ENCODE measurements around the gene HEG1.
A peak's percentile ranks its signal among the peaks of the same experiment; 100 is the strongest.
"Not testable (repeated sequence)": the region's sequence is repeated elsewhere in the genome, so short reads cannot be mapped to it uniquely, and the experiment has no call there.

HEG1 gene, protein sequence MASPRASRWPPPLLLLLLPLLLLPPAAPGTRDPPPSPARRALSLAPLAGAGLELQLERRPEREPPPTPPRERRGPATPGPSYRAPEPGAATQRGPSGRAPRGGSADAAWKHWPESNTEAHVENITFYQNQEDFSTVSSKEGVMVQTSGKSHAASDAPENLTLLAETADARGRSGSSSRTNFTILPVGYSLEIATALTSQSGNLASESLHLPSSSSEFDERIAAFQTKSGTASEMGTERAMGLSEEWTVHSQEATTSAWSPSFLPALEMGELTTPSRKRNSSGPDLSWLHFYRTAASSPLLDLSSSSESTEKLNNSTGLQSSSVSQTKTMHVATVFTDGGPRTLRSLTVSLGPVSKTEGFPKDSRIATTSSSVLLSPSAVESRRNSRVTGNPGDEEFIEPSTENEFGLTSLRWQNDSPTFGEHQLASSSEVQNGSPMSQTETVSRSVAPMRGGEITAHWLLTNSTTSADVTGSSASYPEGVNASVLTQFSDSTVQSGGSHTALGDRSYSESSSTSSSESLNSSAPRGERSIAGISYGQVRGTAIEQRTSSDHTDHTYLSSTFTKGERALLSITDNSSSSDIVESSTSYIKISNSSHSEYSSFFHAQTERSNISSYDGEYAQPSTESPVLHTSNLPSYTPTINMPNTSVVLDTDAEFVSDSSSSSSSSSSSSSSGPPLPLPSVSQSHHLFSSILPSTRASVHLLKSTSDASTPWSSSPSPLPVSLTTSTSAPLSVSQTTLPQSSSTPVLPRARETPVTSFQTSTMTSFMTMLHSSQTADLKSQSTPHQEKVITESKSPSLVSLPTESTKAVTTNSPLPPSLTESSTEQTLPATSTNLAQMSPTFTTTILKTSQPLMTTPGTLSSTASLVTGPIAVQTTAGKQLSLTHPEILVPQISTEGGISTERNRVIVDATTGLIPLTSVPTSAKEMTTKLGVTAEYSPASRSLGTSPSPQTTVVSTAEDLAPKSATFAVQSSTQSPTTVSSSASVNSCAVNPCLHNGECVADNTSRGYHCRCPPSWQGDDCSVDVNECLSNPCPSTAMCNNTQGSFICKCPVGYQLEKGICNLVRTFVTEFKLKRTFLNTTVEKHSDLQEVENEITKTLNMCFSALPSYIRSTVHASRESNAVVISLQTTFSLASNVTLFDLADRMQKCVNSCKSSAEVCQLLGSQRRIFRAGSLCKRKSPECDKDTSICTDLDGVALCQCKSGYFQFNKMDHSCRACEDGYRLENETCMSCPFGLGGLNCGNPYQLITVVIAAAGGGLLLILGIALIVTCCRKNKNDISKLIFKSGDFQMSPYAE (N-terminal part only)

DNA sequence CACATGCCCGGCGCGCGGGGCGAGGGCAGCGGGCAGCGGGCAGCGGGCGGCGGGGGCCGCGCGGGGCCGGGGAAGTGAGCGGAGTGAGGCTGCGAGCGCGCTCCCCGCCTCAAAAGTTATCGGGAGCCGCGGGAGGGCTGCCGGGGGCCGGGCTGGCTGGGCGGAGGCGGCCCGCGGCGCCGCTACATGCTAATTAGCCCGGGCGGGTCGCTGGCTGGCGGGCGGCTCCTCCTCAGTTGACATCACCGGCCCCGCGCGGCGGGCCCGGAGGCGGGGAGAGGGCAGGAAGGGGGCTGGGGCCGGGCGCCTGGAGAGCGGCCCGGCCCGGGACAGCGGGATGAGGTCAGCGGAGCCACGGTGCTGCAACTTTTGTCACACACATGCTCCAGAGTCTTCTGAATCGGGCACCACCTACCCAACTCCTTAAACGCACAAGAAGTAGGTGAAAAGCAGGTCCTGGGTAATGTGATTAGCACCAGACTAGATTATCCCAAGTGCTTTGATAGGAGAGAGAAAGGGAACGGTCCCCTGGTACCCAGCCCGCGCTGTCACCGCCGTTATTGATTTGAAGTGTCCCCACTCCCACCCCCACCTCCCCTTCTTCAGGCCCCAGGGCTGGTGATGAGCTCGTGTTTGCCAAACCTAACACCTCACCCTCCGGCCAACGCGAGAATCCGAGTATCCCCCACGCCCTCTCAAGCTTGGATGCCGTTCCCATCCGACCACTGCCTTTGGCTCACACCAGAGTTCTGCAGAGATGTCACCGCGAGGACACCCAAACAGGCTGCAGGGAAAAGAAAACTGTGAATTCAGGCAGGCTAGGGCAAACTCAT, at the start of gene HEG1:
Gene HEG1, minus strand, starts transcription at position 85 of the 833 bp plus-strand sequence. CDS start 107 bp downstream, outside the sequence.
- peak; percentile 53 to 72 for DNase-seq (ENCODE audit: low read depth in 2 of 2)

DNA sequence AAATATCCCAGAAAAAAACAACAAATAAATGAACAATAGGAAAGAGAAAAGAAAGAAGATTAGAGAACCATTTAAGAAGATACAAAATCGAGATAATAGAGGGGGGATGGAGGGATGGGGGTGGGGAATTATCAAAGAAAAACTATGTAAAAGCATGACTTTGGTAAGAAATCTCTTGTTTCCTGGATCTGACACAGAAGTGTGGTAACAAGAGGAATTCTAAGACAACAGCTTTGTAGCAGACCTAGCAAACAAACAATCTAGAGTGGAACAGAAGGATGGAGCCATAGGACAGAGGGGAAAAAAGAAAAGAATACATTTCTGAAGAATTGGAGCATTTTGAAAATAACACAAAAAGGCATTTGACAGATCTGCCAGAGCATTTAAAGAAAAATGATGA, 49.3 kb upstream of the HEG1 start:
- DNase-seq (ENCODE audit: low read depth in 2 of 2): no peak

DNA sequence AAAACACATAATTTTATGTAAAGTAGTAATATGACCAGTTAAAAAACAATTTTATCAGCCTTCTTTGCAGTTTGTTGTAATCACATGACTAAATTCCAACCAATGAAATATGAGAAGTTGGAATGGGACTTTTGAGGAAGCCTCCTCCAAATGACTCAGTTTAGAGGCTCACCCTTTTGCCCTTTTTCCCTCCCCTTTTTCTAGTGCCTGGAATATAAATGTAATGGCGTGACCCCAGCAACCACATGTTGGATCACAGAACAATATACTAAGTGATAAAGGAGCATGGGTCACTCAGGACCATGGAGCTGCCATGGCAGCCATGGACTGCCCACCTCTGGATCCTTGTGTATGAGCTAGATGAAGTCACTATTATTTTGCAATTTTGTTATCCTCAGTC, 48.8 kb upstream of the HEG1 start:
- DNase-seq (ENCODE audit: low read depth in 2 of 2): no peak

DNA sequence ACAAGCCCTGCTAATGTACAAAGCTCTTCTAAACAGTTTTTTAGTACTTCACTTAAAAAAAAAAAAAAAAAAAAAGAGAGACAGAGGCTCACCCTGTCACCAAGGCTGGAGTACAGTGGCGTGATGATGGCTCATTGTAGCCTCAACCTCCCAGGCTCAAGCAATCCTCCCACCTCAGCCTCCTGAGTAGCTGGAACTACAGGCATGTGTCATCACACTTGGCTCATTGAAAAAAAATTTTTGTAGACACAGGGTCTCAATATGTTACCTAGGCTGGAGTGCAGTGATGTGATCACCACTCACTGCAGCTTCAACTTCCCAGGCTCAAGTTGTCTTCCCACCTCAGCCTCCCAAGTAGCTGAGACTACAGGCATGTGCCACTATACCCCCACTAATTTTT, 47.6 kb upstream of the HEG1 start:
- DNase-seq (ENCODE audit: low read depth in 2 of 2): no peak

DNA sequence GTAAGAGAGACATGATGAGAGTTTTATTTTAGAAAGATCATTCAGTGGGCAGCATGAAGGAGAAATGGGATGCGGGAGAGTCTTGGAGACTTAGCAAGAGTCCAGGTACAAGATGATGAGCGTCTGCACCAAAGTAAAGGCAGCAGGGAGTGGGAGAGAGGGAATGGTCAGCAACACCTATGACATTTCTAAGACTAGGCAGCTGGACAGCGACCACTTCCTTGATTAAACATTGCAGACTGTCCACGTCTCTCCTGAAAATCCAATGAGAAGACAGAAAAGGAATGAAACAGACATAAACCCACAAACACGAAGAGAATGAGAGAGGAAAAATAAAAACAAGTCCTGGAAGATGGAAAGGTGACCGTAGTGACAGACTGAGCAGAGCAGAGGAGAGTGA, 46.7 kb upstream of the HEG1 start:
- no peak for DNase-seq (ENCODE audit: low read depth in 2 of 2)

DNA sequence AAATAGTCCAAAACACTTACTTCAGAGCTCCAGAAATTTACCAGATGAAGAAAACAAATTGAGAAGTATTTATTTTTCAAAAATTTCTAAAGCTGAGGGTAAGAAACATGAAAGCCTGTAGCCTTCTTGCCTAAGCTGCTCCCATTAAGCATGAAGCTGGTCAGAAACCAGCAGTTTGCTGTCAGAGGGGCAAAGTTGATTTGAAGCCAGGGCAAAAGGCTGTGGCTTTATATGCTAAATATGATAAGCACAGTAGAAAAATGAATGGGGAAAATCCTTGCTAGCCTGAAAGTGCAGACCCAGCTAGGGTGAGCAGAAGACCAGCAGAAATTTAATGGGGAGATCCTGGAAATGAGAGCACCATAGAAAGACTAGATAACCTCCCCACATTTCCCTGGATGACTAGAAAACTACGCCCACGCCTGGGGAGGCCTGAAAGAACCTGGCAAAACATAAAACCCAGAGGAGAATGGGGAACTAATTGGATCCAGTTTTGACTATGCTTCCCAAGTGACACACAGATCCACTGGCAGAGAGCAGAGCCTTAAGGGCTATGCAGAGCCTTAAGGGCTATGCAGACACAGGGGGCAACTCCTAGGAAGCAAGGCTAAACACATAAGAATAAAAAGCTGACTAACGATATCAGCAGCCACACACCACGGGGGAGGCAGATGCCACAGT, 43.0 kb upstream of the HEG1 start:
- no peak for DNase-seq (ENCODE audit: low read depth in 2 of 2)

DNA sequence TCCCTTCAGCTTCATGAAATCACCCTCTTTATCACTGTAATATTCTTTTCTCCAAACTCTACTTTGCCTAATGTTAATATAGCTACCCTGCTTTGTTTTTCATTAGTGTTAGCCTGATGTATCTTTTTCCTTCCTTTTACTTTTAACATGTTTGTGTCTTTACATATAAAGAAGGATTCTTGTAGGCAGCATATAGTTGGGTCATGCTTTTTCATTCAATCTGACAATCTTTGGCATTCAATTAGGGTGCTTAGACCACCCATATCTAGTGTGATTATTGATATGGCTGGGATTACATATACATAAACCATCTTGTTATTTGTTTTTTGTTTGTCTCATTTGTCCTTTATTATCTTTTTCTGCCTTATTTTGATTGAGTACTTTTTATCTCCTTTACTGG, 34.9 kb upstream of the HEG1 start:
- DNase-seq (ENCODE audit: low read depth in 2 of 2): no peak

DNA sequence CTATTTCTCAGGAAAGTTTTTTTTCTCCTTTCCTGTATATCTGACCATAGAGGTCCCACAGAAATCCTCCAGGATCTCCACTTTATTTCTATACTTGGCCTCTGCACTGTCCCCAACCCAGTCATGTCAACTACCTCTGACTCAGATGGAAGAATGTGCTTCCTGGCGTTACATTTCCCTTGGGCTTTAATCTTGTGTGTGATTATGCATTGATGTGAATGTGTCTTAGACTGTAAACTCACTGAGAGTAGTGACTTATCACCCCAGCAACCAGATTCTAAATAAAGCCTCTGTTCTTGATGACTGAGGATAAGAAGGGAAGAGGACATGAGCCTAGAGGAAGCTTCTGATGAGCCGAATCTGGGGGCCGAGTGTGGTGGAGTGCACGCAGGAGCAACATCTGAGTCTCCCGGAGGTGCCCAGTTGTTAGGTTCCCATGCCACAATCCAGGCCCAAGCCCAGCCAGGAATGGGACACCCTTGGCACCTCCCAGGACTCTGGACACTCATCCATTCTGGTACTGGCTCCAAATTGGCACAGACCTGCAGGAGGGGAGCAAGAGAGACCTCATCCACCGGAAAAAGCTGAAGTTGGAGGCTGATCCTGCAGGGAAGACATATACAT, 32.1 kb upstream of the HEG1 start:
- DNase-seq (ENCODE audit: low read depth in 2 of 2): no peak

DNA sequence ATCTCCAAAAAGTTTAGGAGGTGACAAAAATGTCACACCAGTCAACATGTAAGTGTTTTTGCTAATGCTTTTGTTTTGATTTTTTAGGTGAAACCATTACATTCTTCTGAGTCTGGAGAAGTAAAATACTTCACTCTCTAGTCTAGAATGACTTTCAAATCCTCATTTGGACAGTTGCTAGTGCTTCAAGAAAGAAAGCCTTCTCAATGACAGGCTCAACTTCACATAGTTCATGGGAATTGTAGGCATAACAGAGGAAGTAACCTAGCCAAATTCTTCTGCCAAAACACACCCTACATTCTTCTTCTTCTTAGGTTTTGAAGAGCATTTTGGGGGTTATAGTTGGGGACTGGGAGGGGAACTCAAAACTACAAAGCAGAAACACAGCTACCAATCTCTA, 29.4 kb upstream of the HEG1 start:
- no peak for DNase-seq (ENCODE audit: low read depth in 2 of 2)

DNA sequence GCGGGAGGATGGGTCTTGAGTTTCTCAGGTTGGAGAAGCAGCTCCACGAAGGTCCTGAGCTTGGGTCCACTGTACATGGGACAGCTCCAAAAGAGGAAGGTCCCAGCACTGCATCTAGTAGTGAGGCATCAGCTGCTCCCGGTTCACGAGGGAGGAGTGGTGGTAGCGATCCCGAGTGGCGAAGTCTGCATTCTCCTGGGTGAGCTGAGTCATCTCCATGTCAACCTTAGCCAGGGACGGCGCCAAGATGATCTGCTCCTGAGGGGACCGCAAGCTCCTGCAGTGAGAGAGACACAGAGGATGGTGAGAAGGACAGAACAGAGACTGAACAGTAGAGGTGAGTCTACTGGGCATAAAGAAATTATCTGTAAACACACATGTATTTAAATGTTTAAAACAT, 28.0 kb upstream of the HEG1 start:
- no peak for DNase-seq (ENCODE audit: low read depth in 2 of 2)

DNA sequence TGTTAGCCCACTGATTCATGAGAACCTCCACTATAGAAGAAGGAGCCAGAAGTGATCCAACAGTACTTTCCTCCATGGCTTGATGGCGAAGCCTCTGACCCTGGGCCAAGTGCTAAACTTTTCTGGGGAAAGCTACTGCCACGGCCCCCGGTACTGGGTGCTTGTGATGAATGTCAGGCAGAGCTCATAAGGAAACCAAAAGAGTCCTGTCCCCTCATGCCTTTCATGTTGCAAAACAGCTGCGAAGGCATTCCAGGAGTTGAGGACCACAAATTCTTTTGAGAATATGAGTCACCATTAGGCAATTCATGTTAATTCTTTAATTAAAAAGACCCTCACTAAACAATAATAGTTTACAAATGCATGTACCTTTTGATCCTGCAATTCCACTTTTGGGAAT, 26.5 kb upstream of the HEG1 start:
- DNase-seq (ENCODE audit: low read depth in 2 of 2): not testable (repeated sequence)

DNA sequence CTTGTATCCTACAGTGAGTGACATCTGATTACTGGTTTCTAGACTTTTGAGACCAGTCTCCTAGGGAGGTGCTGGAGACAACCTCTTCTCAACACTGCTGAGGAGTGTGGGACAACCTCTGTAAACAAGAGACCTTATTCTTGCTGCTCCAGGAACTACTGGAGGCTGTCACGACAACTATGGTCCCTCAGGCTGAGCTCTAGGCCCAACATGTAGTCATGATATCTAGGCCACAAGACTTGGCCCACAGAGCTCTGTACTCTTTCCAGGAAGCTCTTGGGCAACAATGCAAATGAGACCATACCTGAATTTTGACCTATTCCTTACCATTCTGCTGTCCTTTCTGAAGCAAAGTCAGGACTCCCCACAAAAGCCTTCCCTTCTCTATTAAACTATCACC, 24.3 kb upstream of the HEG1 start:
- DNase-seq (ENCODE audit: low read depth in 2 of 2): no peak

DNA sequence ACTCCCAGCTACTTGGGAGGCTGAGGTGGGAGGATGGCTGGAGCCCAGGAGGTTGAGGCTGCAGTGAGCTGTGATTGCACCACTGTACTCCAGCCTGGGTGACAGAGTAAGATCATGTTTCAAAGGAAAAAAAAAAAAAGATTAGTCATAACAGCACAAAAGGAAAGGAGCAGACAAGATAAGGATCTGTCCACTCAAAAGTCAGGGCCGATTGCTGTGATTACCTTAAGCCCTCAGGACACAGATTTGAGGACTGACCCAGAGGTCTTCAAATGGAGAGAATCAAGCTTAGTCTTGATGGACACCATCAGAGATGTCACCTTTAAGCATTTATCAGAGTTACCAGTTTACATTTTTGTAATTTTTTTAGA, 23.9 kb upstream of the HEG1 start:
- no peak for DNase-seq (ENCODE audit: low read depth in 2 of 2)

DNA sequence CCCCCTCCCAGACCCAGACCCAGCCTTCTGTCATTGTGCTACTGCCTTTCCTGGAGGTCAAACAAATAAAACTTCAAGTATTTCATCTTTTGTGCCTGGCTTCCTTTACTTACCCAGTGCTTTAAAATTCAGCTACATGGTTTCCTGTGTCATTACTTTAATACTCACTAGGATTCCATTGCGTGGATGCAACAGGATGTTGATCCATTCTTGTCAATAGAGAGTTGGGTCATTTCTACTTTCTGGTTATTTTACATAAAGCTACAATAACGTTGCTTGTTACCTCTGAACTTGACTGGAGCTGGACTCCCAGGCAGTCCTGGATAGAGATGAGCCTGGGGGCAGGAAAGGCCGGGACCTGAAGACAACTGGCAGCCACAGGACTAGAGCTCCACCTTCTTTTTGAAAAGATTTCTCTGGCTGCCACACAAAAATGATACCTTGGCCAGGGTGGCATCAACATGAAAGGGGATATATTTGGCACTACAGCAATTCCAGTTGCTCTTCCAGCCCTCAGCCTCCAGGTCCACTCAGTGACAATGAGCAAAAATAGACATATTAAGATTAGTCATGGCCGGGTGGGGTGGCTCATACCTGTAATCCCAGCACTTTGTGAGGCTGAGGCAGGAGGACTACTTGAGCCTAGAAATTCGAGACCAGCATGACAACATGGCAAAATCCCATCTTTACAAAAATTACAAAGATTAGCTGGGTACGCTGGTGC, 23.3 kb upstream of the HEG1 start:
- no peak for DNase-seq (ENCODE audit: low read depth in 2 of 2)

DNA sequence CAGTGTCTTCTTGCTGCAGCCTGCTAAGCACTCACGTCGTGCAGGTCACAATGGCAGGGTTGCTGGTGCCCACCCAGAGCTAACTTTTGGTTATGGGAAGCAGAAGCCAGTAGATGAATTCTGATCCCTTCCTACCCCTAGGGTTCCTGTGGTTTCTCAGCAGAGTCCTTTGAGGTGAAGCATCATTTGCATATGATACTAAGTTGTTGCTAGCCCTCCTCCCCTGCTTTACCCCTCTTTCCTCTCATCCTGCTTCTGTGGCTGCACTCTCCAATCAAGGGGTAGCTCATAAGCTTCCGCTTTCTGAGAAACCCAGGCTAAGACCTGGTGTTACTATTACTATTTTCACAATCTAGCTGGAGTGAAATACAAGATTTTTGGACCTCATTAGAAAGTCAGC, 22.1 kb upstream of the HEG1 start:
- no peak for DNase-seq (ENCODE audit: low read depth in 2 of 2)

DNA sequence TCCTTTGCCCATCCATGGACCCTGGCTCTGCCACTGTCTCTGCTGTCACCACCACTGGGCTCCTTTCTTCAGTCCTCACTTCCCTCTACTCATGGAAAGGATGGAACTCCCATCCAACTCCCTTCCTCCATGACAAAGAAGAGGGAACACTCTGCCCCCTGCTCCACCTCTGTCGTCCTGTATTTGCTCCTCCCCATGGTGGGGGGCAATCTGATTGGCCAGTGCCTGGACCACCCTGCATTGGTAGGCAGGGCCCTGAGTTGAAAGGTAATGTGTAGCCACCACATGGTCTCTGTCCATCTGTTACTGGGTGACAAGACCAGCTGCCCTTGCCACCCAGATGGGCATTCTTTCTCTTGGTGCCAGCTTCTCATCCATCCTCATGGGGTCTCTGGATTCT, 20.7 kb upstream of the HEG1 start:
- DNase-seq (ENCODE audit: low read depth in 2 of 2): no peak

DNA sequence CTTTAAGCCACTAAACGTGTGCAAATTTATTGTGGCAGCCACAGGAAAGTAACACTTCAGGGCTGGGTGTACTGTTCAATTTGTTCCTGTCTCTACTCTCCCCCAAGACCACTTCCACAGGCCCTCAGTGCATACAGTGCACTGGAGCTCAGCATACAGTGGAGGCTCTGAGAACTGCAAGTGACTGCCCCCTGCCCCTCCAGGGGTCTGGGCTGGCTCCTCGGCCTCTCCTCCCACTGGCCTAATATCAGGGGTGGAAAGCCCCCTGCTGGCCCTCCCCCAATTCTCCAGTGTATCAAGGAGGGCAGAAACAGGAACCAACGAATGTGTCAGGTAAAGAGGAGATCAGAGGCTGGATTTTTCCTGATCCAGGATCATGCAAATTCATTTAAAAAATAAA, 19.9 kb upstream of the HEG1 start:
- DNase-seq (ENCODE audit: low read depth in 2 of 2): no peak

DNA sequence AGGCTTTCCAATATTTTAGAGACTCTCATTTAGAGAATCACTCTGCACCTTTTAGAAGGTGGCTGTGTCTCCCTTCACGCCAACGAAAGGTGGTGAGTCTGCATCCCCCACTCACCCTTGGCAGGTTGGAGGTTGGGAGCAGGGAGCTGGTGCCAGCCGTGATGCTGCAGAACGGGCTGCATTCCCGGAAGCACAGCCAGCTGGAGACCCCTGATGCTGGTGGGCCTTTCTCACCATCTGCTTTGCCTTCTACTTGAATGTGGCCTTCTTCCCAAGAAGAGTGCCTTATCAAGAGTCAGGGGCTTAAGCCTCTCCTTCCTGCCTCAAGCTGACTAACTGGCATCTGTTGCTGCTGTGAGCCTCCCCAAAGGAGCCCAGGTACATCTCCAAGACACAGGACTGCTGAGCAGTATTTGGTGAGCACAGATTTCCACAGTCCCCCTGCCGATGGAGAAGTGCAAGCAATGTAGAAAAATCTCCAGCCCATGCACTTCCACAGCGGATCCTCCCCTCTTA, 17.7 kb upstream of the HEG1 start:
- no peak for DNase-seq (ENCODE audit: low read depth in 2 of 2)

DNA sequence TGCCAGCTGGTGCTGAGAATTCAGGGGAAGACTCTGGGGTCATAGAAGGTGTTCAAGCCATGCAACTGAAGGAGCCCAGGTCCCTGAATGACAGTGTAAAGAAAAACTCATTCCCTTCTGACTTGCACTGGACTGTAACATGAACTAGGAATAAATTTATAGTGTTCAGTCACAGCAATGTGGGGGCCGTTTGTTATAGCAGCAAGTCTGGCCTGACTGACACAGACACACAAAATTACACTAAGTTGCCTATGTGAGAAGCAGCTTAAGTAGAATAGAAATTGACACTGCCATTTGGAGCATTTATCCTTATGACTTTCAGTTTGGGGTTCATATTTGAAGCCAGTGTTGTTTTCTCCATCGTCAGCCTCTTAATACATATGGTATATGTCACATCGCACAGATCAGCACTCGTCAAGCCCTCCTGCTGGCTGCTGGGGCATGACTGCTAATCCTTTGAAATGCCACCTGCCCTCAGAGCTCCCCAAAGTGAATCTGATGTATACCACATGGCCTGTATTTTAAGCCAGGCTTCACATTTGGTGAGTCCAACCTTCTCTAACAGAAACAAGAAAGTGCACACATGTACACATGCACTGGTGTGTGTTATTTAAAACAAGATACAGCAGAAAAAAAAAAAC, 17.1 kb upstream of the HEG1 start:
- DNase-seq (ENCODE audit: low read depth in 2 of 2): no peak

All from stimulated activated CD4-positive, alpha-beta T cell treated with anti-CD3 and anti-CD28 coated beads, Interleukin-12 subunit alpha, Interleukin-12 subunit beta, amount 100 ng/mL, for 24 hours (primary cell).